Thyroid gland (tissue), 4 donors: ENCODE measurements around the gene TNNI2.

ENCODE experiments used
- CTCF ChIP-seq, 6 experiments: fragments of 200-600 bp in 3 of 6; fragments of 450-650 bp in 3 of 6; sonication (generic) in 3 of 6; IDR thresholded peaks; one replicate each; pipeline ENCODE4 v1.5.1; 2016 to 2019; ENCODE audit warnings: antibody characterized with exemption in 6 of 6, mild to moderate bottlenecking in 2 of 6, inconsistent platforms in 1 of 6, moderate library complexity in 1 of 6
- POLR2A ChIP-seq, 2 donors: fragments of 450-650 bp; IDR thresholded peaks; one replicate each; pipeline ENCODE4 v1.6.1; 2017; ENCODE audit warnings: antibody characterized with exemption in 2 of 2, mild to moderate bottlenecking in 2 of 2, moderate library complexity in 1 of 2

- TF ChIP-seq CTCF (IDR thresholded peaks at IDR 0.05) (no peak), POLR2A (IDR thresholded peaks at IDR 0.05) (no peak)
Measured at GRCh38 chr11:1870326-1870696, 31.5 kb downstream of the TNNI2 start.
